GM19452 (cell line): Measurements from ENCODE around the gene MAGIX.

Experiments
- ATAC-seq: cut with Tn5 transposase; IDR thresholded peaks from one replicate; pipeline ENCODE4 v1.9.1; 2021; ENCODE audit not compliant: unreplicated experiment

MAGIX gene

DNA sequence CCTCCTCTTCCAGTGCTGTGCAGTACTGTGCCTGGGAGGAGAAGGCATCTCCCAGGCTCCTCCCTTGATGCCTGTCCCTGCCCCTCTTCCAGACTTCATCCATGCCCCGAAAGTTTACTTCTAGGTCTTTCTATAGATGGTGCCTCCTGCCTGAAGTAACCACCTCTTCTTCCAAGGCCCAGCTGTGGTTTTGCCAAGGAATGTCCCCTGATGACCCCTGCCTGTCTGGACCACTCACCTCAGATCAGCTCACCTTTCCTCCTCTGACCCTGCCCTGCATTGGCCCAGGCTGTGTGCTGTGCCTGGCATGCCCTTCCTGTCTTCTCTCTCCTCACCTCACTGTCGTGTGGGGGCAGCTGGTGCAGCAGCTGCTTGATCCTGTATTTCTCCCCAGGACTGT, 16.8 kb downstream of the MAGIX start:
- ATAC-seq, result no peak

DNA sequence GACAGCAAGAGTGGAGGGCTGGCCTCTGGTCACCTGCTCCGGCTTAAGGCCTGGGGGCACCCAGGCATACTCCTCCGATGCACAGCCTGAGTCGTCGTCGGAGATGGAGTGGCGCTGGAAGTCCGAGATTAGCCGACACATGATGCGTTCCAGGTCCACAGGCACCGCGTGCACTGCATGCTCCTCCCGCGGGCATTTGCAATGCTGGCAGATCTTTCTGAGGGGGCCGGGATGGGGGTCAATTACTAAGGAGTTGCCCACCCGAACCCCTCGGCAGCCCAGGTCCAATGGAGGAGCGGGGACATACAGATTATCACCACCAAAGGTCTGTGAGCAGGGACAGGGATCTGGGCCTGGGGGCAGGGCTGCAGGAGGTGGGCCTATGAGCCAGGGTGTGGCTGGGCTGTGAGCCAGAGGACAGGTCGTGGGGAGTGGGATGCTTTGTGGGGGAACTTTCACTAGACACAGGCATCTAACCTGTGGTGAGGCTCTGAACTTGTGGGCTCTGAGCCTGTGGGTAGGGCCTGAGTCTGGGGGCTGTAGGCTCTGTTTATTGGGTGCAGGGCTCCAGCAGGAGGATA, 21.2 kb downstream of the MAGIX start:
- ATAC-seq, result no peak

DNA sequence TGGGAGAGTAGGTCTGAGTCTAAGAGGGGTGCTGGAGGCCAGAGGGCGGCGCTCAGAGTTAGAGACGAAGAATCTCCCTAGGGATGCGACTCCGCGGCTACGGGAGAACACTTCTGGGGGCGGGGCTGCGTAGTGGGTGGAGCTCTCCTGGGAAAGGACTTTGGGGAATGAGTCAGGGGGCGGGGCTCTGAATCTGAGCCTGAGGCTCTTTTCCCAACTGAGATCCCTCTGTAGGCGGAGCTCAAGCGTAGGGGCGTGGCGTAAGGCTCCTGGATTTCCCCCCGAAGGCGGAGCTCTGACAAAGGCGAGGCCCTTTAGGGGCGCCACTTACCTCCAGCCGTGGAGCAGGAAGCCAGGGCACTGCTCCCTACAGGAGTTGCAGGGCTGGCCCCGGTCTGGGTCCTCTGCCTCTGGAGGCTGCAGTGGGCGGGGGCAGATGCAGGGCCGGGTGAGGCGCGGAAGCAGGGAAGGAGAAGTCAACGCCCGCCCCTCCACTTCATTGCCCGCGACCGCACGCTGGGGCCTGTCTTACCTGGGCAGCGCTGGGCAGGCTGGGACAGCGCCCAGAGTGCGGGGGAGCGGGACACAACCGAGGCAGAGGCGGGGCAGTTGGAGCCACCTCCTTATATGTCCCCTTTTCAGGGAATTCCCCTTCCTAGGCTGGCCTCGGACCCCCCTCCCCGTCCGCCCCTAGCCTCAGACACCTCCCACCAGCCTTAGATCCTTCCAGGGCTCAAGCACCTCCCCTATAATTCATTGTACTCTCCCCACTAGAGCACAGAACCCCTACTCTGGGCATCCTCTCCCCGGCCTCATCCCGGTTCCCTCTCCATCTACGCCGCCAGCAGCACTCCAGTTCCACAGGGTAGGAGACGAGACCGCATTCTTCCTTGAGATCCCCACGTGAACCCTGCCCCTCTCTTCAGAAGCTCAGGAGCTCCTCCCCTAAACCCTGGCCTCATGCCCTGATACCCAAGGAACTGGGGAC, 22.0 kb downstream of the MAGIX start:
- no peak for ATAC-seq

DNA sequence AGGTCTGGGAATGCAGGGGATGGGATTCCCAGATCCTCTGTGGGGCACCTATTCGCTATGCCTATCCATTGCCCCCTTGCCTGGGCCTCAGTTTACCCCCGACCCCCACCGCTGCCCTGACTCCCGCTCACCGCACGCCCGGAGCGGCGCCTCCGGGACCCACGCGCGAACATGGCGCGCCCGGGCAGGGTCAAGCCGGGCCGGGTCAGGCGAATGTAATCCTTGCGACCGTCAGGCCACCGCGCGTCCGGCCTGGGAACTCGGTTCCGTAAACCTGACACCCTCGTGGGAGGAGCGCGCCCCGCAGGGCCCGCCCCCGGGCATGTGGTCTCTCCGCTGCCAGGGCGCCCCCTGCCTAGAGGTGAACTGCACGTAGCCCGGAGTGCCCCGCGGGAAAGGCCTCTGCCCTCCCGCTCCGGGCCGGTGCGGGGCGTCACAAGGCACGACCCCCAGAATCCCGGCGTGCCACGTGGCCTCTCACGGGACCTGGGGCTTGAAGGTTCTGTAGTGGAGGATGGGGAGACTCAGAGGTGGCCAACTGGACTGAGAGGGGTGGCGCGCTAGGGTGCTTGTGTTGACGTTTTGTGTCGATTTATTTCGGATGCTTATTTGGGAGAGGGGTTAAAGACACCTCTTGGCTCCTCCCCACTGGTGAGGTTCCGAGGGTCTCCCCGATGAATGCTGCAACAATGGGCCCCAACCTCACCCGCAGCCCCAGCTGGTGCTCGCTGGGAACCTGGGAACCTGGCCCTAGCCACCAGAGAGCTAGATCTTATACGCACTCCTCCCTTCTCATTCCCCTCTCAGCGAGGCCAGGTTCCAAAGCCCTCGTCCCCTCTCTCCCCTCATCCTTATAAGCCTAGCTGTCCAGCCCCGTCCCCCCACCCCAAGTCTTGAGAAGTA, 23.8 kb downstream of the MAGIX start, which contains the start of gene PRICKLE3:
PRICKLE3 (minus strand) TSS at position 249 of the 903 bp plus-strand sequence; CDS start at position 173, 76 bp downstream.
- ATAC-seq, result no peak

DNA sequence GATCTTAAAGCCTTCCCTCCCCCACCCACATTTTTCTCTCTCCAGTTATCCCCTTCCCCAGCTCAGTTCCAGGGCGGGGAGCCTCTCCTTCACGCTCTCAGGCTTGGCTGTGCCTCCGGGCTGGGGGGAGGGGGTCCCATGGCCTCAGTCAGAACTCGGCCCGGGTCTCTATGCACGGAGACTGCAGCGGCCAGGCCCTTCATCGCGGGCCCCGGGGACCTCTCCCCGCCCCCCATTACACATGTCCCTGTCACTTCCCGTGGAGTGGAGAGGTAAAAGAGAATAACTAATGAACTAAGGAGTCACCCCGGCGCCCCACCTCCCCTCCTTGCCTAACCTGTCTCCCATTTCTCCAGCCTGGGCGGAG, 24.5 kb downstream of the MAGIX start:
- ATAC-seq, result no peak

DNA sequence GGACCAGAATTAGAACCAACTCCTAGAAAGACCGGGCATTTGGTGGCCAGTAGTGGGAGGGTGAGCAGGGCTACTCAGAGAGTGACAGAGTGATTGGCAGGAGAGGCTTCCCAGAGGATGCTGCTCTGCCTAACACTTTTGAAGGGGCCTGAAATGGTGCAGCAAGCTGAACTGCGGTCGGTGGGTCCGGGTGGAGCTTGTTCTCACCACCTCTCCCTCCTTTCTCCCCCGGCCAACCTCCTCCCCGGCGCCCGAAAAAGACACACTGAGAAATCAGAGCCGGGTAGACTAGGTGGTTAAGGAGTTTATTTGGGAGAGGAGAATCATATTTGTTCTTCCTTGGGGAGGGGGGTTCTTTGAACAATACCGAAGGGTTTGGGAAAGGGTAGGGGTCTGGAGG, 25.0 kb downstream of the MAGIX start:
- no peak for ATAC-seq

DNA sequence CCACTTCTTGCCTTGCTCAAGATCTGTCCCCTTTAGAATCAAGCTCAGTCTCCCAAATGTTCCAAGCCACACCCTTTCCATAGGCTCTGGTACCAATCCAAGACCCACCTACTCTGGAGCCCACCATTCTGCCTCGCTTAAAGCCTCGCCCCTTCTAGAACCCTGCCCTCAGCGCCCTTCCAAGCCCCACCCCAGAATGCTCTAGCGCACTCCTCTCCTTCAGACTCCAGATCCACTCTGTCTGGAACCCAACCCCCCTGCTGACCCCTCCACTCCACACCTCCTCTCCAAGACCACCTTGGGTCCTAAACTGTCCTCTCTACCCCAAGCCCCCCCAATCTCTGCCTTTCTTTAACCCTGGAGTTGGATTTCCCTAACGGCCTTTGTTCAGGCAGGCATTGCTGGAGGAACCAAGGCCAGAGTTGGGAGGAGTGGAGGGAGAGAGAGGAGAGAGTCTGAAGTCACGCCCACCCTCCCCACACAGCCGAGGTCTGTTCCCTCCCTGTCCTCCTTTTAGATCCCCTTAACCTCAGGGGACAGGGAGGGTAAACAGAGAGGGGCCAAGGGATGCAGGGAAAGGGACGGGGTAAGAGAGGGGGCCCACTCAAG, 26.0 kb downstream of the MAGIX start:
- no peak for ATAC-seq

DNA sequence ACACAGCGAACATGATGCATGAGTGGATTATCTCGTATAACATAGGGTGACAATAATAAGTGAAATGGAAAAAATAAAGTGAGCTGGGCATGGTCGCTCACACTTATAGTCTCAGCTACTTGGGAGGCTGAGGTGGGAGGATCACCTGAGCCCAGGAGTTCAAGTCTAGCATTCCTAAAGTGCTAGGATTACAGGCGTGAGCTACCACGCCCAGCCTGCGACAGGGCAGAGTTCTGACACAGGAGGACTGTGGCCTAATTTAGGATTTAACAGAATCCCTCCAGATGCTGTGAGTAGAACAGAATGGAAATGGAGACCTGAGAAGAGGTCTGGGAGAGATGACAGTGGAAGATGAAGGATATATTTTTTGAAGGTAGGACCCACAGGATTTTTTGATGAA, 27.0 kb downstream of the MAGIX start:
- no peak for ATAC-seq

DNA sequence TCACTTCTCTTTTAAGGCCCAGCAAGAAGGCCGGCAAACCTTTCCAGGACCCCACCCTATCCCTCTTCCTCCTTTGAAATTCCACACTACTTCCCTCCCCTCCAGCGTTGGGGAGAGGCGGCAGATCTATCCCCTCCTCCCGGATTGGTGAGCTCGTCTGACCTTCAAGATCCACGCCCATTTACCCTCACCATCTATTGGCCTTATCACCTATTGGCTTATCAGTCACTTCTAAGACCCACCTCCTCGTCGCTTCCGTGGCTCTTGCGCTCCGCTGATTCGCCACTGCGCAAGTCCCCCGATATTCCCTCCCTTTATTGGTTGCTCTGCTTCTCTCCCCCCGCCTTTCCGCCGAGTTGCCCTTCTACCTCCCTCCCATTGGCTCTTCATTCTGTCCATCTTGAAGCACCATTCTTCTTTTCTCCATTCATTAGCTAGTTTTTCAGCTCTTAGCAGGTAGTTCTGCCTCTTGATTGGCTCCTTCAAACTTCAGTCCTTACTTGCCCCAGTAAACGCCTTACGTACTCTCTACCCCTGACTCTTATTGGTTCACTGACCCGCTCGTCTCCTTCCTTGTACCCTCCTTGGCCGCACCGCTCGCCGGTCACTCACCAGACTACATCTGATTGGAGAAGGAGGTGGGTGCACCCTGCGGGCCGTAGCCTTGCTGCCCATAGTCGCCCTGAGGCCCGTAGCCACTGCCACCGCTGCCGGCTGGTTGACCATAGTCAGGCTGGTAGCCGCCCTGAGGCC, 28.4 kb downstream of the MAGIX start:
- ATAC-seq, result peak; percentile 90

DNA sequence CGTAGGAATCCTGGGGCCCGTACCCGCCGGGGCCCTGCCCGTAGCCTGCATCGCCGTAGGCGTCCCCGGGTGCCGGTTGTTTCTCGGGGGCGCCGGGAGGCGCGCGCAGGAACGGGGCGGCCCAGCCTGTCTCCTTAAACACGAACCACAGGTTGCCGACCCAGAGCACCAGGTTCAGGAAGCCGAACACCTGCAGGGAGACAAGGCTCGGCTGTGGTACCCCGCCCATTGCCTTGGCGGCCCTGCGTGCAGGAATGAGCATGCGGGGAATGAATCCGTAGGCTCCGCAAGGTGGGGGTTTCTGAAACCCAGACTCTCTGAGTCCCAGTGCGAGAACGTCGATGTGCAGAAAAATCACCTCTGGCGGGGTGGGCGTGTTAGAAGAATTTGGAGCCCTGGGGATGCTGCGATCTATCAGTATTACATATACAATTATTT, 29.0 kb downstream of the MAGIX start:
- peak; percentile 6 for ATAC-seq

DNA sequence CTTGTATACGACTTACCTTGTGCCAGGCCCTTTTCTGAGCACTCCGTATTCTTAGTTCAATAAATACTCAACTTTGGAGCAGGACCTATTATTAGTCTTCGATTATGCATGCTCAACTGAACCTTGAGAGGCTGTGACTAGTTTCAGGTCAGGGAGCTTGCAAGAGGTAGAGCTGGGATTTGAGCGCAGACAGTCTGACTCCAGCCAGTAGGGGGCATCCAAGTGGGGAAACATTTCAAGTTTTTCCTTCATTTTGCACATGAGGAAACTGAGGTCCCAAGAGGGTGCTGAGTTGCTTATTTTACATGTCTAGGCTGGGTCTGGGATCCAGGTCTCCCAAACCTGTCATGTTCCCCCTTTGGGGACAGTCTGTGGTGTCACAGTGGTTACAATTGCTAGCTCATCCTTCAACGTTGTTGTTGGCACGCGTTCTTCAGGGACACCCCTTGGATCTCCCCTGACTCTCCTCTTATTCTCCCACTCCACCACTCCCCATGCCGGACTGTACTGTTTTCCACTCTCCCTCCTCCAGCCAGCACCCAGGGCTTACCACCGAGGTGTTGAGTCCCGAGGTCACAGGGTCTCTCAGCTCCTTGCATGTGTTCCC, 30.3 kb downstream of the MAGIX start:
- no peak for ATAC-seq

DNA sequence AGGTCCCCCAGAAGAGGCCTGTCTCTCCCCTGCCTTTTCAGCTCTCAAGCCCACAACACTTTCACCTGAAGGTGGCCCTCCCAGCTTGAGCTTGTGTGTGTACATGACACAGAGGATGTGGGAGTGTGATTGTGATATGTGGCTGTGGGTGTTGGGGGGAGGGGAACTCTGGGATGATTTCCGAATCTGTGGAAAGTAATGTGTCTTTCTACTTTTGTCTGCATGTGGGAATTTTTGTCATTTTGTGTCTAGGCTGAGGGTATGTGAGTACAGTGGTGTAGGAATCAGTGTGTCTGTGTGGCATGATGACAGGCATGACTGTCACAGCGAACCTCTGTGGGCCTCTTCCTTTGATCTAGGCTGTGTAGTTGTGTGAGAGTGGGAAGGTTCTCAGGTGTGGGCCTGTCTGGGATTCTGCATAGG, 31.0 kb downstream of the MAGIX start:
- no peak for ATAC-seq

DNA sequence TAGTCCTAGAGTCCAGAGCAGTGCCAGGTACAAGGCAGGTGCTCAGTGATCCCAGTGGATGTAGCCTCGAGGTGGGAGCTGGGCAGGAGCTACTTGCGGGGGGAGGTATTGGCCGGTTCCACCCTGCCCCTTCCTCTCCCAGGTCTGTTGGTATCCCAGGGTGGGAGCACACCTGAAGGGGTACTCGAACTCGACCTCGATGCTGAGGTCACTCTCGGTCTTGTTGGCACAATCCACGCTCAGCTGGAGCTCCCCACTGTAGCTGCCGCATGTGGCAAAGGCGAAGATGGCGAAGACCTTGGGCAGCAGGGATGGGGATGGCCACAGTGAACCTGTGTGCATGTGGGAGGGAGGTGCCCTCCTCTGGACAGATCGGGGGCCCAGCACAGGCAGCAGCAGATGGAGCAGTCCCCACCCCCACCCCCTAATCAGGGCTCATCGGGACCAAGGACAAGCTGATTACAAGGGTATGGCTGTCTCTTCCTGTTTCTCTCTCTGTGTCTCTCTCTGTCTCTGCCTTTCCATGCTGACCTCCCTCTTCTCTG, 35.1 kb downstream of the MAGIX start:
- no peak for ATAC-seq

DNA sequence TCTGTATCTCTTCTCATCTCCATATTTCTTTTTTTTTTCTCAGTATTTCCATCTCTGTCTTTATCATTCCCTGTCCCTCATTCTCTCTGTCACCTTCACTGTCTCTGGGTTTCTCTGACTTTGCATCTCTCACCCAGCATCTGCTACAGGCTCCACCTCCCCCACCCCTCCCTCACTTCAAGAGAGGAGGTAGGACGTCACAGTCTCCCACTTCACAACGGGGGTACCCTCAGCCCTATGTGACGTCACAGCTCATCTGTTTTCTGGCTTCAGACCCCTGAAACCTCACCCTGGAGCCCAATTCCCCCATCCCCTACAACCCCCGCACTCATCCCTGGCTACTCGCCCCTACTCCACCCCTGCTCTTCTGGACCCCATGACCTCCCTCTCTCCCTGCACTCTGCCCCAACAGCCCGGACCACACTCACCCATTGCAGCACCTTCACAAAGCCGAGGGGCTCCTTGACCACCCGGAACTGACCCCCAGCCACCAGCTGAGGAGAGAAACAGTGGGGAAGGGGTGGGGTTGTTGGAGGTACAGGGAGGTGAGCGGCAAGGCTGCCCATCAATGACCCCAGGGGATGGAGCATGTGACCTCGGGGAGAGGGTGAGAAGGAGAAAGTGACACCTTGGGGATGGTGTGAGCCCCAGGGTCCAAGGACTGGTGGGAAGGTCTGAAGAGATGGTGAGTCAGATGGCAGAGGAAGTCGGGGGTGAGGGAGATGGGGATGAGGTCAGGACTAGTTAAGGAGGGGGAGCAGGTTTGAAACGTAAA, 36.2 kb downstream of the MAGIX start:
- no peak for ATAC-seq

DNA sequence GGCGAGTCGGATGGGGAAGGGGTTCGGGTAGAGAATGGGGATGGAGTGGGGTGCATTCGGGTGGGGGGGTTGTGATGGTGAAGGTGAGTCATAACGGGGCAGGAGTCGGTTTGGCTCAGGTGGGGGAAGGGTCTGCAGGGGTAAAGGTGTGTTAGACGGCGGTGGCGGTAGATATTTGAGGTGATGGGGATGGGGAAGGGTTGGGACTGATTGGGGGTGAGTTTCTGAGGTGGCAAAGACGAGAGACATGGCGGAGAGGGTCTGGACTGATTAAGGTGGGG, 36.7 kb downstream of the MAGIX start:
- no peak for ATAC-seq

DNA sequence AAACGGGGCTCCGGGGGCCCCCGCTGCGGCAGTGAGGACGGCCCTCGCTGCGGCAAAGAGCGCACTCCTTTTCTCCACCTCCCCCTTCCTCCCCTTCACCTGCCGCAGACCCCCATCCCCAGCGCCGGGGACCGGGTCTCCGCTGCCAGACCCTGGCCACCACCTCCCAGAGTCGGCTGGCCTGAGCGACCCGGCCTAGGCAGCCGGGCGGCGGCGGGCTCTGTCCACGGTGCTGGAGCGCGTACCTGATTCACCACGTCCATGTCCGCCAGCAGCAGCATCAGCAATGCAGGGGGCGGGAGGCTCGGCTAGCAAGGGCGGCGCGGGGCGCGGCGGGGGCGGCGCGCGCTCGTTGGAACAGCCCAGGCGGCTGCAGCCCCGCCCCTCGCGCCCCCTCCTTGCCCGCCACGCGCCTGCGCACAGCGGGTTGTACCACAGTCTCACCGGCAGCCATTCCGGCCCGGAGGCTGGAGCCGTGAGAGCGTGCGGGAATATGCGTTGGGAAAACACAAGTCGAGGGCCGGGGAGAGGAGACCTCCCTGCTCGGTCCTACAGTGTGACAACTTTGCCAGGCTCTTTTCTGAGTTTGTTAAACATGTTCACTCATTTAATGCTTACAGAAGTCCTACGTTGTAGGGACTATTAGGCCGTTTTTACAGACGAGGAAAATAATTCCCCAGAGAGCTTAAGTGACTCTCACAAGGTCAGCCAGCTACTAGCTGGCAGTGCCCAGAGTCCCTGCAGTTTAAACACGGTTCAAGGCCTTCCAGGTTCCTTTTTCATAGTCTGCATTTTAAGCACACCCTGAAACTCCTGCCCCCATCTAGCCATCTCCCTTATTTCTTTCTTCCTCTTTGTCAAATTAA, 37.6 kb downstream of the MAGIX start, which contains the start of gene SYP:
SYP (minus strand) TSS at position 288 of the 866 bp plus-strand sequence; CDS start at position 281, 7 bp downstream.
- peak; percentile 96 for ATAC-seq

DNA sequence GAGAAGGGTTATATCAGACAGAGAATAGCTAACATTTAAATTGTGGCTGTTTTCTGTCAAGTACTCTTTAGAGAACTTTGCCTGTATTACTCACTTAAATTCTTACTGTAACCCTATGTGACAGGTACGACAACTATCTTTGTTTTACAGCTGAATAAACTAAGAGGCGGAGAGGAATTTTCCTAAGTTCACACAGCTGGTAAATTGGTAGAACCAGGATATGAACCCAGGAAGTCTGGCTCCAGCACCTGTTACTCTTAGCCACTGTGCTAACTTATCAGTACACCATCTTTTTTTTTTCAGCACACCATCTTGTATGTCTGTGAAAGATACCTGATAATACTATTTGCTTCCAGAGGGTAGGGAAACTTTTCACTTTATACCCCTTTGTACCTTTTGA, 39.5 kb downstream of the MAGIX start:
- no peak for ATAC-seq

DNA sequence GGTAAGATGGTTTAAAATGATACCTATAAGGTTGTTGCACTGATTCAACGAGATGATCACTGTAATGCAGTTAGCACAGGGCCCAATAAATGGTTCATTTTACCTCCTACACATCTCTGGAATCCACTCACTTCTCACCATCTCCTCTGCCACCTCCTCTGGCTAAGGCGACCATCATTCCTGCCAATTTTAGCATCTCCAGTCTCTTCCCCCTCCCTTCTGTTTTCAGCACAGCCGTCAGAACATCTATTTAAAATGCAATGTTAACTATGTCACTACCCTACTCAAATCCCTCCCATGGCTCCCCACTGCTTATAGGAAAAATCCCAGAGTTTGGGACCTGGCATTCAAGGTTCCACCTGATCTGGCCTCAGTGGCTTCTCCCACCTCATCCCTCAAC, 41.0 kb downstream of the MAGIX start:
- ATAC-seq, result no peak
